Measurements from ENCODE around the gene RBBP6.
A peak's percentile ranks its signal among the peaks of the same experiment; 100 is the strongest.

GRCh38 chr16:24540602-24541210, 1.3 kb downstream of the RBBP6 start:
- no peak for TF ChIP-seq CTCF (IDR thresholded peaks at IDR 0.05)
- TF ChIP-seq POLR2A (IDR thresholded peaks at IDR 0.05), result peak in 1 of 2 donors; percentile 16

All from tibial nerve (tissue), 3 donors.